ENCODE measurements around the gene ALAS1. TPM values are rescaled to one million over a fixed set of nuclear protein-coding genes. Genes with fewer than 3 reads are reported as not detected.

ALAS1 gene
- polyA plus RNA-seq, 1 experiment = 61.7 TPM

GRCh38 chr3:52226229-52226817 lies 28.4 kb downstream of the ALAS1 start:
- Histone ChIP-seq H3K9me3 (ENCODE audit: control insufficient read depth, insufficient read depth, low read length) (no peaks in the 10 kb centered on the region), H3K27ac (ENCODE audit: low read depth, low read length) (no peak overlapping the region), H3K27me3 (ENCODE audit: control insufficient read depth, insufficient read depth, low read length) (no peaks in the 10 kb centered on the region), H3K4me3 (ENCODE audit: low read depth, low read length) (no peak overlapping the region)
- no peak for TF ChIP-seq CTCF (IDR thresholded peaks at IDR 0.05; ENCODE audit: low read depth, low read length)
- POLR2A ChIA-PET = no interaction called here
- CTCF ChIA-PET = interaction anchor here (1.5 to 1.8 kb wide), 3 partner anchors 11 to 113 kb away, joined by 4 to 19 read pairs (median 12); no protein-coding TSS in a partner anchor
- DNase-seq (ENCODE audit: low read depth, low spot score) = no peak

GRCh38 chr3:52227117-52227516 lies 29.2 kb downstream of the ALAS1 start:
- TF ChIP-seq CTCF (IDR thresholded peaks at IDR 0.05; ENCODE audit: low read depth, low read length) = no peak
- Histone ChIP-seq H3K27ac (ENCODE audit: low read depth, low read length) (no peak overlapping the region), H3K4me3 (ENCODE audit: low read depth, low read length) (no peak overlapping the region), H3K27me3 (ENCODE audit: control insufficient read depth, insufficient read depth, low read length) (no peaks in the 10 kb centered on the region), H3K9me3 (ENCODE audit: control insufficient read depth, insufficient read depth, low read length) (no peaks in the 10 kb centered on the region; the same call in 1 of the 2 replicates)
- no peak for DNase-seq (ENCODE audit: low read depth, low spot score)
- ChIA-PET POLR2A (interaction anchor here (1.1 kb wide), 1 partner anchor 52 kb away, joined by 3 read pairs; the partner anchor contains the start of gene WDR82), CTCF (interaction anchor here (1.2 to 1.8 kb wide), 3 partner anchors 10 to 112 kb away, joined by 3 to 12 read pairs (median 4); no protein-coding TSS in a partner anchor)

GRCh38 chr3:52227766-52228165 lies 29.8 kb downstream of the ALAS1 start:
- no peaks in the 10 kb centered on the region; the same call in 1 of the 2 replicates for H3K9me3 ChIP-seq (ENCODE audit: control insufficient read depth, insufficient read depth, low read length)
- DNase-seq (ENCODE audit: low read depth, low spot score) = no peak
- H3K27me3 ChIP-seq (ENCODE audit: control insufficient read depth, insufficient read depth, low read length) = no peaks in the 10 kb centered on the region
- no peak overlapping the region for H3K4me3 ChIP-seq (ENCODE audit: low read depth, low read length)
- ChIA-PET POLR2A (interaction anchor here (1.1 kb wide), 1 partner anchor 51 kb away, joined by 3 read pairs; the partner anchor contains the start of gene WDR82), CTCF (interaction anchor here (1.2 to 1.8 kb wide), 3 partner anchors 10 to 111 kb away, joined by 3 to 12 read pairs (median 4); no protein-coding TSS in a partner anchor)
- H3K27ac ChIP-seq (ENCODE audit: low read depth, low read length) = no peak overlapping the region
- no peak for TF ChIP-seq CTCF (IDR thresholded peaks at IDR 0.05; ENCODE audit: low read depth, low read length)

GRCh38 chr3:52228266-52228665 lies 30.3 kb downstream of the ALAS1 start:
- TF ChIP-seq CTCF (IDR thresholded peaks at IDR 0.05; ENCODE audit: low read depth, low read length) = no peak
- H3K27ac ChIP-seq (ENCODE audit: low read depth, low read length) = no peak overlapping the region
- ChIA-PET POLR2A (no interaction called here), CTCF (no interaction called here)
- H3K4me3 ChIP-seq (ENCODE audit: low read depth, low read length) = no peak overlapping the region
- no peaks in the 10 kb centered on the region; the same call in 1 of the 2 replicates for H3K9me3 ChIP-seq (ENCODE audit: control insufficient read depth, insufficient read depth, low read length)
- DNase-seq (ENCODE audit: low read depth, low spot score) = no peak
- no peaks in the 10 kb centered on the region for H3K27me3 ChIP-seq (ENCODE audit: control insufficient read depth, insufficient read depth, low read length)

GRCh38 chr3:52228751-52229291 lies 30.9 kb downstream of the ALAS1 start:
- Histone ChIP-seq H3K4me3 (ENCODE audit: low read depth, low read length) (no peak overlapping the region), H3K27me3 (ENCODE audit: control insufficient read depth, insufficient read depth, low read length) (no peaks in the 10 kb centered on the region), H3K27ac (ENCODE audit: low read depth, low read length) (no peak overlapping the region), H3K9me3 (ENCODE audit: control insufficient read depth, insufficient read depth, low read length) (no peaks in the 10 kb centered on the region; the same call in 1 of the 2 replicates)
- DNase-seq (ENCODE audit: low read depth, low spot score) = no peak
- ChIA-PET POLR2A (no interaction called here), CTCF (interaction anchor here (0.7 kb wide), 1 partner anchor 9 kb away, joined by 5 read pairs; no protein-coding TSS in a partner anchor)
- TF ChIP-seq CTCF (IDR thresholded peaks at IDR 0.05; ENCODE audit: low read depth, low read length) = no peak
